ENCODE measurements around the gene DAB1. TPM values are rescaled to one million over a fixed set of nuclear protein-coding genes. Genes with fewer than 3 reads are reported as not detected.

The DAB1 gene
- polyA plus RNA-seq, 3 donors = not detected

DNA sequence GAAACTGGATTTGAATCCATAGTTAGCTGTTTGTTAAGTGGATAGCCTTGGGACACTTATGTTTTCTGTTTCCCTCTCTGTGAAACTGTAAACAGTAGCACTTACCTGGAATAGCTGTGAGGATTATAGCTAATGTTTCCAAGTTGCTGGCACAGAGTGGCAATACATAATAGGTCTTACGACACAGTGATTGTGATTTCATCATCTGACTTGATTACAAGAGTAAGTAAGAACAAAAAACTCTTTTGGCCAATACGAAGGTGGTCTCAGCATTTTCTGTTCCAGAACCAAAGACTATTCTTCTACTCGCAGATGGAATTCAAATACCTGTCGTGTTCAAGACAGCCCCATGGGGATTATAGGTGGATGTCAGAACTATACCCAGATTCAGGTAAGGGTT is 460.2 kb downstream of the DAB1 start:
- H3K36me3 Mint-ChIP-seq = no peaks in the 10 kb centered on the region
- Histone ChIP-seq H3K4me3 (replicated peaks in 1 of 3; ENCODE audit: low read depth in 2 of 3, low read length in 3 of 3) (no peak overlapping the region), H4K20me1 (ENCODE audit: insufficient read depth, low read length) (no peaks in the 10 kb centered on the region), H3K9ac (ENCODE audit: insufficient read depth, low read length, poor library complexity, severe bottlenecking) (no peak overlapping the region), H3K36me3 (replicated peaks in 1 of 2; ENCODE audit: control insufficient read depth in 1 of 2, insufficient read depth in 2 of 2, low read length in 2 of 2) (no peaks in the 10 kb centered on the region), H3K27ac (ENCODE audit: low read depth in 1 of 2, low read length in 2 of 2) (no peak overlapping the region), H3K27me3 (ENCODE audit: control insufficient read depth in 2 of 2, insufficient read depth in 2 of 2, low read length in 2 of 2) (no peaks in the 10 kb centered on the region), H3K4me1 (ENCODE audit: control insufficient read depth in 1 of 2, insufficient read depth in 2 of 2, low read length in 2 of 2) (no peaks in the 10 kb centered on the region), H3K4me2 (replicated peaks; ENCODE audit: extremely low read depth, low read length, poor library complexity, severe bottlenecking) (no peak overlapping the region), H2AFZ (ENCODE audit: insufficient read depth, low read depth, low read length, poor library complexity, severe bottlenecking) (no peak overlapping the region), H3K9me3 (replicated peaks in 1 of 2; ENCODE audit: control insufficient read depth in 1 of 2, insufficient read depth in 1 of 2, low read length in 2 of 2) (no peaks in the 10 kb centered on the region), H3K79me2 (ENCODE audit: insufficient read depth, low read length) (no peaks in the 10 kb centered on the region)
- no peak overlapping the region for H3K27ac Mint-ChIP-seq
- TF ChIP-seq CTCF (IDR thresholded peaks at IDR 0.05) = no peak
- peaks cover 0 to 1% (median 0%) of the 10 kb centered on the region in 7 donors for H3K9me3 Mint-ChIP-seq
- H3K4me3 Mint-ChIP-seq = no peak overlapping the region
- intact Hi-C loops (cut with micrococcal nuclease) = no loop called here
- no peaks in the 10 kb centered on the region for H3K4me1 Mint-ChIP-seq
- DNase-seq = no peak
- 80% methylated on average over 1 of the region's 4 CpGs for WGBS (ENCODE audit: insufficient coverage)
- H3K27me3 Mint-ChIP-seq (ENCODE audit: low read depth in 3 of 3) = peaks cover 2 to 6% (median 6%) of the 10 kb centered on the region in 3 donors

DNA sequence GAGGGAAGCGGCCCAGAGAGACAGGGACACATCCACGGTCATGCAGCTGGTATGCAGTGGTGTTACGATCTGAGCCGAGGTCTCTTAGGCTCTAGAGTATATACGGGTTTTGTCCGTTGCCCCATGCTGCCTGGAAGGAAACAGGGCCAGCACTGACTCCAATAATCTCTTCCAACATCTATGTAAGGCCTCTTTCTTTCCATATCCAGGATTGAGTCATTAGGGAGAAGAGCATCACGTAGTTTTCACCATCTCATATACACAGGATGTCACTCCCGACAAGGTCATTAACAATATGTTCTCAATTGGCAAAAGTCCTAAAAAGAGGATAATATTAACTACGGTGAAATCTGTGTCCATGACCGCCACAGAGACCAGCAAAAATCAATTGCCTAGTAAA is 462.4 kb downstream of the DAB1 start:
- Histone ChIP-seq H3K4me1 (ENCODE audit: control insufficient read depth in 1 of 2, insufficient read depth in 2 of 2, low read length in 2 of 2) (no peaks in the 10 kb centered on the region), H4K20me1 (ENCODE audit: insufficient read depth, low read length) (no peaks in the 10 kb centered on the region), H3K27me3 (ENCODE audit: control insufficient read depth in 2 of 2, insufficient read depth in 2 of 2, low read length in 2 of 2) (no peaks in the 10 kb centered on the region), H3K79me2 (ENCODE audit: insufficient read depth, low read length) (no peaks in the 10 kb centered on the region), H3K27ac (ENCODE audit: low read depth in 1 of 2, low read length in 2 of 2) (no peak overlapping the region), H3K9me3 (replicated peaks in 1 of 2; ENCODE audit: control insufficient read depth in 1 of 2, insufficient read depth in 1 of 2, low read length in 2 of 2) (no peaks in the 10 kb centered on the region), H3K9ac (ENCODE audit: insufficient read depth, low read length, poor library complexity, severe bottlenecking) (no peak overlapping the region), H3K36me3 (replicated peaks in 1 of 2; ENCODE audit: control insufficient read depth in 1 of 2, insufficient read depth in 2 of 2, low read length in 2 of 2) (no peaks in the 10 kb centered on the region), H3K4me3 (replicated peaks in 1 of 3; ENCODE audit: low read depth in 2 of 3, low read length in 3 of 3) (no peak overlapping the region), H2AFZ (ENCODE audit: insufficient read depth, low read depth, low read length, poor library complexity, severe bottlenecking) (no peak overlapping the region), H3K4me2 (replicated peaks; ENCODE audit: extremely low read depth, low read length, poor library complexity, severe bottlenecking) (no peak overlapping the region)
- Mint-ChIP-seq H3K27ac (no peak overlapping the region), H3K4me3 (no peak overlapping the region), H3K27me3 (ENCODE audit: low read depth in 3 of 3) (peaks cover 0 to 9% (median 5%) of the 10 kb centered on the region in 3 donors), H3K4me1 (no peaks in the 10 kb centered on the region), H3K9me3 (peaks cover 0 to 3% (median 0%) of the 10 kb centered on the region in 7 donors), H3K36me3 (no peaks in the 10 kb centered on the region)
- no peak for DNase-seq
- intact Hi-C loops (cut with micrococcal nuclease) = no loop called here
- WGBS (ENCODE audit: insufficient coverage) = 100% methylated on average over 2 of the region's 10 CpGs
- no peak for TF ChIP-seq CTCF (IDR thresholded peaks at IDR 0.05)

All from CD14-positive monocyte (primary cell).